Adrenal gland (tissue), 5 donors: Measurements from ENCODE around the gene IL10RB.

Experiments
- CTCF ChIP-seq, 6 experiments: fragments of 450-650 bp in 4 of 6; fragments of 200-600 bp in 2 of 6; sonication (generic) in 1 of 6; IDR thresholded peaks; 1 replicate in 5 of 6; 2 replicates in 1 of 6; pipeline versions ENCODE4 v1.5.1 to v1.8.0; 2016 to 2021; ENCODE audit warnings: antibody characterized with exemption in 6 of 6, mild to moderate bottlenecking in 2 of 6, moderate library complexity in 1 of 6
- POLR2A ChIP-seq, 2 donors: fragments of 450-650 bp; IDR thresholded peaks; one replicate each; pipeline ENCODE4 v1.6.1; 2017; ENCODE audit warnings: antibody characterized with exemption in 2 of 2, mild to moderate bottlenecking in 2 of 2, moderate library complexity in 1 of 2
- donor health status: DM: no; HTN: no; CAD: no.

- TF ChIP-seq CTCF (IDR thresholded peaks at IDR 0.05) (no peak), POLR2A (IDR thresholded peaks at IDR 0.05) (peak; percentile 26 to 28)
These were observed at the start of gene IL10RB for GRCh38 chr21:33266050-33266788.
